ENCODE results near the gene CRYGB. TPM values are rescaled to one million over a fixed set of nuclear protein-coding genes. Genes with fewer than 3 reads are reported as not detected.

The CRYGB gene
- polyA plus RNA-seq, 1 donor from 2014 or later: not detected

- Histone ChIP-seq H2AFZ (ENCODE audit: low read depth, low read length) (no peak overlapping the region), H3K9me3 (ENCODE audit: low read length) (no peaks in the 10 kb centered on the region), H3K9ac (ENCODE audit: low read length) (no peak overlapping the region), H3K9me2 (ENCODE audit: insufficient read depth, low read length) (no peaks in the 10 kb centered on the region), H3K4me3 (ENCODE audit: low read length) (no peak overlapping the region), H3K27ac (ENCODE audit: low read length) (no peak overlapping the region), H3K27me3 (ENCODE audit: insufficient read depth, low read depth, low read length) (no peaks in the 10 kb centered on the region), H4K20me1 (ENCODE audit: insufficient read depth) (no peaks in the 10 kb centered on the region), H3K36me3 (ENCODE audit: insufficient read depth, low read length) (no peaks in the 10 kb centered on the region), H3K4me2 (ENCODE audit: low read length) (no peak overlapping the region), H3K79me2 (replicated peaks; ENCODE audit: insufficient read depth, low read length) (no peaks in the 10 kb centered on the region), H3F3A (ENCODE audit: insufficient read depth, low read length, poor library complexity, severe bottlenecking) (no peaks in the 10 kb centered on the region)
- TF ChIP-seq MXI1 (conservative IDR thresholded peaks at IDR 0.05; ENCODE audit: poor library complexity, severe bottlenecking): no peak
- no peak for TF ChIP-seq RAD21 (conservative IDR thresholded peaks at IDR 0.05)
- no peak for TF ChIP-seq EP300 (conservative IDR thresholded peaks at IDR 0.05; ENCODE audit: poor library complexity, severe bottlenecking)
- TF ChIP-seq REST (IDR thresholded peaks at IDR 0.05; ENCODE audit: borderline replicate concordance): no peak
- TF ChIP-seq POLR2AphosphoS5 (IDR thresholded peaks at IDR 0.05): no peak
- no peak for TF ChIP-seq EZH2 (IDR thresholded peaks at IDR 0.05; ENCODE audit: borderline replicate concordance, insufficient read depth, low read length, poor library complexity, severe bottlenecking)
- no peak for TF ChIP-seq CTCF (IDR thresholded peaks at IDR 0.05; ENCODE audit: poor library complexity, severe bottlenecking)
- no peak for TF ChIP-seq SMC3 (conservative IDR thresholded peaks at IDR 0.05; ENCODE audit: poor library complexity)
- no peak for TF ChIP-seq TAF1 (IDR thresholded peaks at IDR 0.05; ENCODE audit: low read depth)
These were observed 10.5 kb upstream of the CRYGB start for GRCh38 chr2:208156439-208156838.

- no peak overlapping the region for H2AFZ ChIP-seq (ENCODE audit: low read depth, low read length)
- H3K9me2 ChIP-seq (ENCODE audit: insufficient read depth, low read length): no peaks in the 10 kb centered on the region
- H3K4me3 ChIP-seq (ENCODE audit: low read length): no peak overlapping the region
- no peak overlapping the region for H3K4me2 ChIP-seq (ENCODE audit: low read length)
- H3K9ac ChIP-seq (ENCODE audit: low read length): no peak overlapping the region
- H4K20me1 ChIP-seq (ENCODE audit: insufficient read depth): no peaks in the 10 kb centered on the region
- H3K27me3 ChIP-seq (ENCODE audit: insufficient read depth, low read depth, low read length): no peaks in the 10 kb centered on the region
- no peaks in the 10 kb centered on the region for H3K79me2 ChIP-seq (replicated peaks; ENCODE audit: insufficient read depth, low read length)
- H3K36me3 ChIP-seq (ENCODE audit: insufficient read depth, low read length): no peaks in the 10 kb centered on the region
- H3K27ac ChIP-seq (ENCODE audit: low read length): no peak overlapping the region
- no peaks in the 10 kb centered on the region for H3F3A ChIP-seq (ENCODE audit: insufficient read depth, low read length, poor library complexity, severe bottlenecking)
- H3K9me3 ChIP-seq (ENCODE audit: low read length): no peaks in the 10 kb centered on the region
- no peak for TF ChIP-seq MXI1 (conservative IDR thresholded peaks at IDR 0.05; ENCODE audit: poor library complexity, severe bottlenecking)
- no peak for TF ChIP-seq POLR2AphosphoS5 (IDR thresholded peaks at IDR 0.05)
- TF ChIP-seq CTCF (IDR thresholded peaks at IDR 0.05; ENCODE audit: poor library complexity, severe bottlenecking): no peak
- no peak for TF ChIP-seq EZH2 (IDR thresholded peaks at IDR 0.05; ENCODE audit: borderline replicate concordance, insufficient read depth, low read length, poor library complexity, severe bottlenecking)
- TF ChIP-seq EP300 (conservative IDR thresholded peaks at IDR 0.05; ENCODE audit: poor library complexity, severe bottlenecking): no peak
- TF ChIP-seq RAD21 (conservative IDR thresholded peaks at IDR 0.05): no peak
- no peak for TF ChIP-seq TAF1 (IDR thresholded peaks at IDR 0.05; ENCODE audit: low read depth)
- TF ChIP-seq SMC3 (conservative IDR thresholded peaks at IDR 0.05; ENCODE audit: poor library complexity): no peak
- no peak for TF ChIP-seq REST (IDR thresholded peaks at IDR 0.05; ENCODE audit: borderline replicate concordance)
These were observed 7.2 kb upstream of the CRYGB start for GRCh38 chr2:208153156-208153555.

Measured in neural cell (in vitro differentiated cells).